ENCODE data around the gene SMPD4.

GRCh38 chr2:130152816-130153595 is 28.4 kb downstream of the SMPD4 start:
- TF ChIP-seq CTCF (IDR thresholded peaks at IDR 0.05; ENCODE audit: poor library complexity) (no peak), EZH2 (IDR thresholded peaks at IDR 0.05; ENCODE audit: borderline replicate concordance) (no peak), EZH2phosphoT487 (IDR thresholded peaks at IDR 0.05; ENCODE audit: low read depth, severe bottlenecking, unreplicated experiment) (no peak)

All from hepatocyte (in vitro differentiated cells).